SK-N-SH (cell line): ENCODE results near the gene MAML3.

ENCODE experiments used
- CHD2 ChIP-seq: fragments of 150-350 bp; IDR thresholded peaks from 2 replicates; pipeline ENCODE4 v1.6.1; 2018; ENCODE audit warnings: low read length; ENCODE audit not compliant: partially characterized antibody
- EP300 ChIP-seq, 2 experiments: IDR thresholded peaks; 2 replicates each; pipeline versions ENCODE4 v1.4.0 to v1.6.1; 2012; ENCODE audit warnings: borderline replicate concordance in 1 of 2, low read depth in 1 of 2, low read length in 1 of 2
- EZH2phosphoT487 ChIP-seq: fragments of 200-600 bp; sonication (generic); IDR thresholded peaks from 2 replicates; pipeline ENCODE4 v1.6.1; 2017; ENCODE audit warnings: low read depth, mixed run types, mild to moderate bottlenecking, antibody characterized with exemption, moderate library complexity, borderline replicate concordance
- GABPA ChIP-seq: IDR thresholded peaks from 2 replicates; pipeline ENCODE4 v1.4.0; 2012; ENCODE audit warnings: low read depth, mild to moderate bottlenecking
- NFIC ChIP-seq: IDR thresholded peaks from 2 replicates; pipeline ENCODE4 v1.4.0; 2012; ENCODE audit warnings: borderline replicate concordance
- POLR2AphosphoS5 ChIP-seq: IDR thresholded peaks from 2 replicates; pipeline ENCODE4 v1.6.1; 2012; ENCODE audit warnings: low read depth, low read length
- RAD21 ChIP-seq: IDR thresholded peaks from 2 replicates; pipeline ENCODE4 v1.6.1; 2012; ENCODE audit warnings: mild to moderate bottlenecking, low read length
- SIN3A ChIP-seq: IDR thresholded peaks from 2 replicates; pipeline ENCODE4 v1.6.1; 2012; ENCODE audit warnings: low read depth, mild to moderate bottlenecking, low read length, moderate library complexity, borderline replicate concordance
- TAF1 ChIP-seq: IDR thresholded peaks from 2 replicates; pipeline ENCODE4 v1.6.1; 2012; ENCODE audit warnings: low read depth, mild to moderate bottlenecking, low read length, moderate library complexity, borderline replicate concordance
- TCF12 ChIP-seq: IDR thresholded peaks from 2 replicates; pipeline ENCODE4 v1.4.0; 2012
- TEAD4 ChIP-seq: IDR thresholded peaks from 2 replicates; pipeline ENCODE4 v1.4.0; 2012; ENCODE audit warnings: mild to moderate bottlenecking, borderline replicate concordance; ENCODE audit not compliant: insufficient read depth
- TF ChIP-seq, protein P1 (sequence below): IDR thresholded peaks from 2 replicates; pipeline ENCODE4 v1.4.0; 2012; ENCODE audit warnings: low read depth, borderline replicate concordance
- TF ChIP-seq, protein P2 (sequence below): IDR thresholded peaks from 2 replicates; pipeline ENCODE4 v1.6.1; 2012; ENCODE audit warnings: mild to moderate bottlenecking, low read depth, low read length, moderate library complexity
- TF ChIP-seq, protein P3 (sequence below): fragments of 200-600 bp; sonication (generic); IDR thresholded peaks from 2 replicates; pipeline ENCODE4 v1.6.1; 2017; ENCODE audit warnings: antibody characterized with exemption, mild to moderate bottlenecking, moderate library complexity

DNA sequence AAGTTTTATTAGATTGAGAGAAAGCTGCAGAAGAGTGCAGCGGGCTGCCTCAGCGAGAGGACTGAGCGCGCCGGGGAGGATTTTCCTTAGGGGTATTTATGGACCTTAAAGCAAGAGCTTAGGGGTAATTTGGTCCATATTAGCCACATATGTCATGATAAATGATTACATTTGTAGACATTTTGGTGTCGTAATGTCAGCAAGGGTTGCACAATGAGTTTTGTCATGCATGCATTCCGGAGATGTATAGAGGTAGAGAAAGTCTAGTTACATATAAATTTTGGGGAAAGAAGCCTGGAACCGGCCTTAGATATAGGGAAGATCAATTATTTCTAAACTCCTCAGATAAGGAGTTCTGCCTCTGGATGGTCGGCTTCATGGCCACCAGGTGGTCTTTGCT, 478.3 kb downstream of the MAML3 start:
- TF ChIP-seq, protein P1, sequence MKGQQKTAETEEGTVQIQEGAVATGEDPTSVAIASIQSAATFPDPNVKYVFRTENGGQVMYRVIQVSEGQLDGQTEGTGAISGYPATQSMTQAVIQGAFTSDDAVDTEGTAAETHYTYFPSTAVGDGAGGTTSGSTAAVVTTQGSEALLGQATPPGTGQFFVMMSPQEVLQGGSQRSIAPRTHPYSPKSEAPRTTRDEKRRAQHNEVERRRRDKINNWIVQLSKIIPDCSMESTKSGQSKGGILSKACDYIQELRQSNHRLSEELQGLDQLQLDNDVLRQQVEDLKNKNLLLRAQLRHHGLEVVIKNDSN, result no peak
- TF ChIP-seq, protein P2, sequence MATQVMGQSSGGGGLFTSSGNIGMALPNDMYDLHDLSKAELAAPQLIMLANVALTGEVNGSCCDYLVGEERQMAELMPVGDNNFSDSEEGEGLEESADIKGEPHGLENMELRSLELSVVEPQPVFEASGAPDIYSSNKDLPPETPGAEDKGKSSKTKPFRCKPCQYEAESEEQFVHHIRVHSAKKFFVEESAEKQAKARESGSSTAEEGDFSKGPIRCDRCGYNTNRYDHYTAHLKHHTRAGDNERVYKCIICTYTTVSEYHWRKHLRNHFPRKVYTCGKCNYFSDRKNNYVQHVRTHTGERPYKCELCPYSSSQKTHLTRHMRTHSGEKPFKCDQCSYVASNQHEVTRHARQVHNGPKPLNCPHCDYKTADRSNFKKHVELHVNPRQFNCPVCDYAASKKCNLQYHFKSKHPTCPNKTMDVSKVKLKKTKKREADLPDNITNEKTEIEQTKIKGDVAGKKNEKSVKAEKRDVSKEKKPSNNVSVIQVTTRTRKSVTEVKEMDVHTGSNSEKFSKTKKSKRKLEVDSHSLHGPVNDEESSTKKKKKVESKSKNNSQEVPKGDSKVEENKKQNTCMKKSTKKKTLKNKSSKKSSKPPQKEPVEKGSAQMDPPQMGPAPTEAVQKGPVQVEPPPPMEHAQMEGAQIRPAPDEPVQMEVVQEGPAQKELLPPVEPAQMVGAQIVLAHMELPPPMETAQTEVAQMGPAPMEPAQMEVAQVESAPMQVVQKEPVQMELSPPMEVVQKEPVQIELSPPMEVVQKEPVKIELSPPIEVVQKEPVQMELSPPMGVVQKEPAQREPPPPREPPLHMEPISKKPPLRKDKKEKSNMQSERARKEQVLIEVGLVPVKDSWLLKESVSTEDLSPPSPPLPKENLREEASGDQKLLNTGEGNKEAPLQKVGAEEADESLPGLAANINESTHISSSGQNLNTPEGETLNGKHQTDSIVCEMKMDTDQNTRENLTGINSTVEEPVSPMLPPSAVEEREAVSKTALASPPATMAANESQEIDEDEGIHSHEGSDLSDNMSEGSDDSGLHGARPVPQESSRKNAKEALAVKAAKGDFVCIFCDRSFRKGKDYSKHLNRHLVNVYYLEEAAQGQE, result no peak
- TF ChIP-seq EZH2phosphoT487 (no peak), TCF12 (no peak), POLR2AphosphoS5 (no peak), RAD21 (no peak), CHD2 (no peak), TAF1 (no peak), SIN3A (no peak), TEAD4 (no peak), NFIC (no peak), EP300 (IDR thresholded peaks at IDR 0.05; ENCODE audit: borderline replicate concordance in 1 of 2, low read depth in 1 of 2, low read length in 1 of 2) (no peak), GABPA (no peak)
- TF ChIP-seq, protein P3, sequence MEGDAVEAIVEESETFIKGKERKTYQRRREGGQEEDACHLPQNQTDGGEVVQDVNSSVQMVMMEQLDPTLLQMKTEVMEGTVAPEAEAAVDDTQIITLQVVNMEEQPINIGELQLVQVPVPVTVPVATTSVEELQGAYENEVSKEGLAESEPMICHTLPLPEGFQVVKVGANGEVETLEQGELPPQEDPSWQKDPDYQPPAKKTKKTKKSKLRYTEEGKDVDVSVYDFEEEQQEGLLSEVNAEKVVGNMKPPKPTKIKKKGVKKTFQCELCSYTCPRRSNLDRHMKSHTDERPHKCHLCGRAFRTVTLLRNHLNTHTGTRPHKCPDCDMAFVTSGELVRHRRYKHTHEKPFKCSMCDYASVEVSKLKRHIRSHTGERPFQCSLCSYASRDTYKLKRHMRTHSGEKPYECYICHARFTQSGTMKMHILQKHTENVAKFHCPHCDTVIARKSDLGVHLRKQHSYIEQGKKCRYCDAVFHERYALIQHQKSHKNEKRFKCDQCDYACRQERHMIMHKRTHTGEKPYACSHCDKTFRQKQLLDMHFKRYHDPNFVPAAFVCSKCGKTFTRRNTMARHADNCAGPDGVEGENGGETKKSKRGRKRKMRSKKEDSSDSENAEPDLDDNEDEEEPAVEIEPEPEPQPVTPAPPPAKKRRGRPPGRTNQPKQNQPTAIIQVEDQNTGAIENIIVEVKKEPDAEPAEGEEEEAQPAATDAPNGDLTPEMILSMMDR, result no peak
